Measurements from ENCODE around the gene SBK2. TPM values are rescaled to one million over a fixed set of nuclear protein-coding genes. Genes with fewer than 3 reads are reported as not detected.

Gene SBK2
- total and polyA plus RNA-seq, 2 donors (not counting 3 experiments of a cell fraction or from before 2014, with no cell fraction given): not detected

DNA sequence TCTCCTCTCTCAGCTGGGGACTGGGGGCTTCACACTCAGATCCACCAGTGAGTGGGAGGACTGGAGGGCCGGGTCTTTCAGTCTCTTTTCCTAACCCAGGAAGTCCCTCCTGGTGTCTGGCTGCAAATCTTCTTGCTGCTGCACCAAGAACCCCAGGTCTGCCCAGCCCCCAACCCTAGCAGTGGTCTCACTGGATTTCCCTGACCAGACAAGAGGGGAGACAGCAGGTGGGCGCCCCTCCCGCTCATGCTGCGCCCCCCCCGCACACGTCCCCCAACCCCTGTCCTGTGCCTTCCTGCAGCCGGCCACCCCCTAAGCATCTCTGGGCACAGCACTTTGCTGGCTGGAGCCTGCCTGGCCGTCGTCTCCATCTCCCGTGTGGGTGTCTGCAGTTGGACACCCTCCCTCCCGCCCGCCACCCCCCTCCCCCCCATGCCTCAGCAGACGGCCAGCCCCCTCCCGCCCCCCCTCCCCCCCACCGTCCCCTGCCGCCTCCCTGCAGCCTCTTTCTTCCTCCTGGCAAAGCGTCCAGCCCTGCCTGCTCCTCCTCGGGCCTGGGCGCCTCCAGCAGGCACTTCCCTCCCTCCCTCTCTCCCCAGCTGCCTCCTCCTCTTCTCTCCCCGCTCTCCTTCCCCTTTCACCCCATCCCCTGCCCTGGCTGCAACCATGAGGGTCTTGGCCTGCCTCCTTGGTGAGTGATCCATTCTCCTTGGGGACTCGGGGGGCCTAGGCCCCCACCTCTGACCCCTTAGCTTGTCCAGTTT lies 48.8 kb downstream of the SBK2 start, which contains the start of gene SSC5D:
Gene SSC5D, plus strand, starts transcription at position 513 of the 764 bp plus-strand sequence. Its CDS starts 154 bp downstream, at position 667.
- peak within 1 kb of the TSS; percentile 76 for H3K9ac ChIP-seq (replicated peaks; ENCODE audit: extremely low read depth, insufficient read depth, low read length)
- dilution Hi-C loops (cut with MboI; ENCODE audit: extremely low pct_ligation_motif_present, low sequenced_read_pairs): no loop called here
- no peak within 1 kb of the TSS for H2AFZ ChIP-seq (ENCODE audit: low read depth, low read length)
- intact Hi-C loops (cut with micrococcal nuclease): loop anchor here (1.0 to 2.0 kb wide), 3 partner anchors 12 to 21 kb away; partner anchors contain the start of gene ZNF628
- peaks cover 0 to 3% of the 10 kb centered on the region in 2 experiments for H3K36me3 ChIP-seq (ENCODE audit: control insufficient read depth in 2 of 2, extremely low read depth in 1 of 2, insufficient read depth in 2 of 2, low read length in 2 of 2)
- no peaks in the 10 kb centered on the region for H3K27me3 ChIP-seq (ENCODE audit: control insufficient read depth in 2 of 2, insufficient read depth in 2 of 2, low read length in 2 of 2)
- ChIA-PET CTCF (interaction anchor here (0.9 to 6.1 kb wide), 7 partner anchors 11 to 347 kb away, joined by 4 to 91 read pairs (median 14); partner anchors contain the start of gene ZNF628), POLR2A (interaction anchor here (0.5 to 2.2 kb wide), 3 partner anchors 12 to 111 kb away, joined by 3 to 13 read pairs (median 3); partner anchors contain the start of genes FIZ1 and ZNF628)
- H3K4me2 ChIP-seq (ENCODE audit: insufficient read depth, low read length): peak within 1 kb of the TSS; percentile 55
- H3K4me3 ChIP-seq (replicated peaks in 1 of 3; ENCODE audit: insufficient read depth in 1 of 3, low read depth in 1 of 3, low read length in 3 of 3): peak within 1 kb of the TSS in 1 of 3 experiments; percentile 20
- no peak for DNase-seq (ENCODE audit: low read depth, low spot score)
- no peaks in the 10 kb centered on the region for H4K20me1 ChIP-seq (replicated peaks; ENCODE audit: control insufficient read depth, extremely low read depth, insufficient read depth, low read length)
- FAIRE-seq: peak; percentile 33
- no TSS peak for BruUV-seq (replicated peaks)
- peaks cover 2% of the 10 kb centered on the region for H3K79me2 ChIP-seq (ENCODE audit: control insufficient read depth, insufficient read depth, low read length)
- H3K4me1 ChIP-seq (ENCODE audit: control insufficient read depth, extremely low read depth, insufficient read depth, low read length): peaks cover 34% of the 10 kb centered on the region
- TF ChIP-seq CTCF (IDR thresholded peaks at IDR 0.05; ENCODE audit: extremely low read depth in 1 of 2, insufficient read depth in 1 of 2, low read depth in 1 of 2, low read length in 2 of 2) (no peak), POLR2AphosphoS5 (IDR thresholded peaks at IDR 0.05; ENCODE audit: insufficient read depth, low read depth, low read length) (no peak), JUN (IDR thresholded peaks at IDR 0.05; ENCODE audit: borderline replicate concordance, insufficient read depth, insufficient read length, low read depth) (no peak), MYC (IDR thresholded peaks at IDR 0.05; ENCODE audit: low read depth, low read length) (no peak), EZH2 (IDR thresholded peaks at IDR 0.05; ENCODE audit: borderline replicate concordance, low read depth, low read length, severe bottlenecking) (no peak), FOS (IDR thresholded peaks at IDR 0.05; ENCODE audit: borderline replicate concordance, insufficient read depth, low read length) (no peak), POLR2A (IDR thresholded peaks at IDR 0.05; ENCODE audit: low read depth, low read length) (no peak), GATA2 (IDR thresholded peaks at IDR 0.05; ENCODE audit: insufficient read depth, insufficient read length, low read depth, low read length) (no peak)
- TF ChIP-seq, protein P1, sequence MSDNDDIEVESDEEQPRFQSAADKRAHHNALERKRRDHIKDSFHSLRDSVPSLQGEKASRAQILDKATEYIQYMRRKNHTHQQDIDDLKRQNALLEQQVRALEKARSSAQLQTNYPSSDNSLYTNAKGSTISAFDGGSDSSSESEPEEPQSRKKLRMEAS (IDR thresholded peaks at IDR 0.05; ENCODE audit: insufficient read depth, insufficient read length): no peak
- H3K27ac ChIP-seq (ENCODE audit: insufficient read depth, low read depth, low read length): peak within 1 kb of the TSS; percentile 92
- no peaks in the 10 kb centered on the region for H3K9me3 ChIP-seq (replicated peaks; ENCODE audit: control insufficient read depth, insufficient read depth, low read length)
- H3K9me1 ChIP-seq (replicated peaks; ENCODE audit: control insufficient read depth, extremely low read depth, insufficient read depth, low read length): no peaks in the 10 kb centered on the region

All from endothelial cell of umbilical vein (primary cell).